Measurements from ENCODE around the gene OR10D3.

DNA sequence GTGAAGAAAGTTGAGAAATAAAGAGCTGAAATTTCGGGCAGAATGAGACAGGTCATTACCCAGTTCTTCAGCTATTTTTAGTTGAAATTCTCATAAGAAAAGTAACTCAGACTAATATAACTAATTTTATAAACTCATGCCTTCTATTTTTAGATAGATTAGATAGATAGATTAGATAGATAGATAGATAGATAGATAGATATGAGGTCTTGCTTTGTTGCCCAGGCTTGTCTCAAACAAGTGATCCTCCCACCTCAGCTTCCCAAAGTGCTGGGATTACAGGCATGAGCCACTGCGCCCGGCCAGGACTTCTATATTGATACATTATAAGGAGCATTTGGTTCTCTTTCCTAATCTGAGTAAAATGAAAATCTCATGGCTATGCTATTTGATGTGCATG, 30.9 kb downstream of the OR10D3 start:
- TF ChIP-seq ETV6 (CRISPR knock-in tag; conservative IDR thresholded peaks at IDR 0.05), result no peak
- TF ChIP-seq GABPB1 (CRISPR knock-in tag; IDR thresholded peaks at IDR 0.05), result no peak
- TF ChIP-seq ZNF350 (CRISPR knock-in tag; IDR thresholded peaks at IDR 0.05; ENCODE audit: borderline replicate concordance, low read depth), result no peak
- no peak for TF ChIP-seq ZKSCAN1 (IDR thresholded peaks at IDR 0.05; ENCODE audit: low read length)
- TF ChIP-seq POLR2A (IDR thresholded peaks at IDR 0.05; ENCODE audit: insufficient read depth in 1 of 2, low read depth in 2 of 2, low read length in 2 of 2), result no peak
- TF ChIP-seq NFE2L2 (IDR thresholded peaks at IDR 0.05; ENCODE audit: low read length), result no peak
- TF ChIP-seq EZH2 (conservative IDR thresholded peaks at IDR 0.05; ENCODE audit: low read depth, low read length), result no peak
- no peak for TF ChIP-seq THAP7 (CRISPR knock-in tag; IDR thresholded peaks at IDR 0.05)
- no peak for TF ChIP-seq ZNF282 (IDR thresholded peaks at IDR 0.05; ENCODE audit: partially characterized antibody)

Data from HepG2 (cell line).